Measurements from ENCODE around the gene WSCD2.

The WSCD2 gene

DNA sequence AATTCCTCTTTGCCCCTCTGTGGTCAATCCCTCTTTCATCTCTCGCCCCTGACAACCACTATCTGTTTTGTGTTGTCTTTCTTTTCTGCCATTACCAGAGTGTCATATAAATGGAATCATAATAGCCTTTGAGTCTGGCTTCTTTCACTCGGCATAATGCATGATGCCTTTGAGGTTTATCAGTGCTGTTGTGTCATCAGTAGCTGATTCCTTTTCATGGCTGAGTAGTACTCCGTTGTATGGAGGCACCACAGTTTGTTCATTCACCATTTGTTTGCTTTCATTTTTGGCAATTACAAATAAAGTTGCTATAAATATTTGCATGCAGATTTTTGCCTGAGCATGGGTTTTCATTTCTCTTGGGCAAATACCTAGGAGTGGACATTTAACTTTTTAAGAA is 47.2 kb downstream of the WSCD2 start:
- no peak overlapping the region for H3K4me3 ChIP-seq (ENCODE audit: low read depth, low read length)
- TF ChIP-seq, protein P1, sequence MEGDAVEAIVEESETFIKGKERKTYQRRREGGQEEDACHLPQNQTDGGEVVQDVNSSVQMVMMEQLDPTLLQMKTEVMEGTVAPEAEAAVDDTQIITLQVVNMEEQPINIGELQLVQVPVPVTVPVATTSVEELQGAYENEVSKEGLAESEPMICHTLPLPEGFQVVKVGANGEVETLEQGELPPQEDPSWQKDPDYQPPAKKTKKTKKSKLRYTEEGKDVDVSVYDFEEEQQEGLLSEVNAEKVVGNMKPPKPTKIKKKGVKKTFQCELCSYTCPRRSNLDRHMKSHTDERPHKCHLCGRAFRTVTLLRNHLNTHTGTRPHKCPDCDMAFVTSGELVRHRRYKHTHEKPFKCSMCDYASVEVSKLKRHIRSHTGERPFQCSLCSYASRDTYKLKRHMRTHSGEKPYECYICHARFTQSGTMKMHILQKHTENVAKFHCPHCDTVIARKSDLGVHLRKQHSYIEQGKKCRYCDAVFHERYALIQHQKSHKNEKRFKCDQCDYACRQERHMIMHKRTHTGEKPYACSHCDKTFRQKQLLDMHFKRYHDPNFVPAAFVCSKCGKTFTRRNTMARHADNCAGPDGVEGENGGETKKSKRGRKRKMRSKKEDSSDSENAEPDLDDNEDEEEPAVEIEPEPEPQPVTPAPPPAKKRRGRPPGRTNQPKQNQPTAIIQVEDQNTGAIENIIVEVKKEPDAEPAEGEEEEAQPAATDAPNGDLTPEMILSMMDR (conservative IDR thresholded peaks at IDR 0.05; ENCODE audit: low read depth, low read length), result no peak
- no peak for DNase-seq (ENCODE audit: low read depth)

DNA sequence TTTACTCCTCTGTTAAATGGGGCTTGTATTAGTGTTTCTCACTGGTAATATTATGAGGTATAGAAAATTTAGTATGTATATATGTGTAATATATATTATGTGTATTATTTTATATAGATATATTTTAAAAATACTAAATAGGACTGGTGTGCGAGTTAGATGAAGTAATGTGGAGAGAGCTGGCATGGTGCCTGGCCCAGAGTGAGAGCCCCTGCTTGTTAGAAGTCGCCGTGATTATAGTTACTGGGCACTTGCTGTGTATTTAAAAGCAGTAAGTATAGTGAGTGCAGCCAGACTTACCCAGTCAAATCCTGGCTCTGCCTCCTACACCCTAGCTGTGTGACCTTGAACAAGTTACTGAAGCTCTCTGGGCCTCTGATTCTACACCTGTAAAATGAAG is 48.0 kb downstream of the WSCD2 start:
- H3K4me3 ChIP-seq (ENCODE audit: low read depth, low read length), result no peak overlapping the region
- DNase-seq (ENCODE audit: low read depth), result no peak
- TF ChIP-seq, protein P1 (conservative IDR thresholded peaks at IDR 0.05; ENCODE audit: low read depth, low read length), result no peak

DNA sequence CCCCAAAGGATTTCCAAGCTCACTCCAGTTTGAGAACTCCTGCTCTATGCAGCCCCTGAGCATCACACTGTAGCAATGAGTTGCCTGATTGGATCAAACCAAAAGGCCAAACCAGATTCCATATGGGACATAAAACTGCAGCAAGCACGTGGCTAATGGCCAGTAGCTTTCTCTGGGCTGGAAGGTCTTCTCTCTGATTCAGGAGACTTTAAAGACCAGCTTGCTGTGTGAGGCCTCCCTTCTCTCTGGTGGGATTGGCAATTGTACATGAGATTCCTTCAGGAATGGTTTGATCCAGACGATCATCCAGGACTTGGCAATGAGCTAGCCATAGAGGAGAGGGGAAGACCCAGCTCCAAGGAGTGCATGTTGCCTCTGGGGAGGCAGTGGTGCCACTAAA is 50.2 kb downstream of the WSCD2 start:
- DNase-seq (ENCODE audit: low read depth), result no peak
- no peak overlapping the region for H3K4me3 ChIP-seq (ENCODE audit: low read depth, low read length)
- TF ChIP-seq, protein P1 (conservative IDR thresholded peaks at IDR 0.05; ENCODE audit: low read depth, low read length), result no peak

DNA sequence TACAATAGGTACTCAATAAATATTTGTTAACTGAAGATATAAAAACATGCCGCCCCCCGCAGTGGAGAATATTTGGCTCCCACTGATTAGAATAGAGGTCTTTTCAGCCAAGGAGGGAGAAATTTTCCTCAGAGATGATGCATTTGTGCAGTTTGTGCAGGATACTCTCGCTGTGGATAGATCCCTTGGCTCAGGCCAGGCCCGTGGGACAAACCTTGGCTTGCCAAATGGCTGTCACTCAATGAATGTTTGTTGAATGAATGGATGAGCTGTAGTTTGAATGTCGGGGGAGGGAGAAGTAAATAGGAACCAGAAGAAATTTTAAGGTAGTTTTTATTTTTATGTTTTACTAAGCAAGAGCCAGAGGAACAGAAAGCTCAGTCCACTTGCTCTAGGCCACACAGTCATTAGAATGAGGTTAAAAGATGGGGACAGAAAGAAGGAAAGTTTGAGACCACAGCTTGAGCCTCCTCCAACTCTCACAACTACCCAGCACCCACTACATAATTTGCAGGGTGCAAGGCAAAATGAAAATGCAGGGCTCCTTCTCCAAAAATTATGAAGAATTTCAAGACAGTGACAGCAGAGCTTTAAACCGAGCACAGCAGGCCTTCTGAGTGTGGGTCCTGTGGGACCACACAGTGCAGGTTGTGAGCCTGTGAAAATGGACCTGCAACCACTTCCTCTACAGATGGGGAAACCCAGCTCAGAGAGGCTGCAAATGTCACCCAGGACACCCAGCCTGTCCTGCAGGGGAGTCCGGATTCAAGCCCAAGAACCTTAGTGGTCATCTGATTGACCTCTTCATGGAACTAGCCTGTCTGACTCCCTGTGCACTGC is 51.4 kb downstream of the WSCD2 start:
- TF ChIP-seq, protein P1 (conservative IDR thresholded peaks at IDR 0.05; ENCODE audit: low read depth, low read length), result no peak
- H3K4me3 ChIP-seq (ENCODE audit: low read depth, low read length), result no peak overlapping the region
- DNase-seq (ENCODE audit: low read depth), result no peak

DNA sequence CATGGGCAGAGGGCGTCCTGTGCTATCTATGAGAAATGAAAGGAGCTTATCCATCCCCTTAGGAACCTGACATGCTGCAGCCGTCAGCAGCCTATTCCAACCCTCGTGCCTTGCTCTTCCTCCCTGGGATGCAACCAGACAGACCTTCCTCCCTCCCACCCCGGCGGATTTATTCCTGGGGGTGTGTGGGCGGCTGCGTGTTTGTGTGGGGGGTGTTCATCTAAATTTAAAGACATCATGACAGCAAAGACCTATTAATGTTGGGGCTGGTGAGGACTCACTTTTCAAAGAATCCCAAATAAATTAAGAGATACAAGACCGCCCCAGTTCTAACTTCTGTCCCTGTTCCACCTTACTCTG is 52.0 kb downstream of the WSCD2 start:
- no peak for DNase-seq (ENCODE audit: low read depth)
- TF ChIP-seq, protein P1 (conservative IDR thresholded peaks at IDR 0.05; ENCODE audit: low read depth, low read length), result no peak
- no peak overlapping the region for H3K4me3 ChIP-seq (ENCODE audit: low read depth, low read length)

DNA sequence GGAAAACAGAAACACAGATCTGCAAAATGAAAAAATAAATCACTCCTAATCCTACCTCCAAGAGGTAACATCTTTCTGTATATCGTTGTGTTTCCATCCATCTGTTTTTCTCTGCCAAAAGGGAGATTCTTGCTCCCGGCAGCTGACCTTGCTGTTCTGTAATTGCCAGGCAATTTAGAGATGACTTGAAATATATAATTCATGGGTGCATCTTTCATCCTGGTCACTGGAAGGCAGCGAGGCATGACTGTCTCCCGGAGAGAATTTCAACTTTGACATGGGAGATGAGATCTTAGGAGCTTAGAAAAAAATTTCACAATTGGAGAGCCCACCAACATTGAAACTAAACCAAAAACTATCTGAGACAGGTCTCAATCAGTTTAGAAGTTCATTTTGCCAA is 53.0 kb downstream of the WSCD2 start:
- no peak for DNase-seq (ENCODE audit: low read depth)
- TF ChIP-seq, protein P1 (conservative IDR thresholded peaks at IDR 0.05; ENCODE audit: low read depth, low read length), result no peak
- H3K4me3 ChIP-seq (ENCODE audit: low read depth, low read length), result no peak overlapping the region

DNA sequence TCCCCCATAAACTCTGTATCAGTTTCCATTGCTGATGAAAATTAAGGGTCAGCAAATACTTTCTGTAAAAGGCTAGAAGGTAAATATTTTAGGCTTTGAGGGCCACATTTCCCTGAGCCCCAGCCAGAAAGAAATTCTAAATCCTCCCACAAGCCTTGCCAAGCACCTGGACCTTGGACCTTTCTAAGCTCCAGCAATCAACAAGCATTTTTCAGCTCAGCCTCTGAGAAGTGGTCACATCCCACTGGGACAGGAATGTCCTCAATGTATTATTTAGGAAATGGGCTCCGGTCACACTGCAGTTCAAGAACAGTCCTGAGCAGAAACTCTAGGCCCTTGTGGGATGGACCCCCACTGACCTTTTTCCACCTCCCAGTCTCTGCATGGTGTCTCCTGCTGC is 55.9 kb downstream of the WSCD2 start:
- H3K4me3 ChIP-seq (ENCODE audit: low read depth, low read length), result no peak overlapping the region
- DNase-seq (ENCODE audit: low read depth), result no peak
- TF ChIP-seq, protein P1 (conservative IDR thresholded peaks at IDR 0.05; ENCODE audit: low read depth, low read length), result no peak

All from choroid plexus epithelial cell (primary cell).